Measurements from ENCODE around the gene AGR3.
"Not testable (repeated sequence)": the region's sequence is repeated elsewhere in the genome, so short reads cannot be mapped to it uniquely, and the experiment has no call there.

AGR3 gene

DNA sequence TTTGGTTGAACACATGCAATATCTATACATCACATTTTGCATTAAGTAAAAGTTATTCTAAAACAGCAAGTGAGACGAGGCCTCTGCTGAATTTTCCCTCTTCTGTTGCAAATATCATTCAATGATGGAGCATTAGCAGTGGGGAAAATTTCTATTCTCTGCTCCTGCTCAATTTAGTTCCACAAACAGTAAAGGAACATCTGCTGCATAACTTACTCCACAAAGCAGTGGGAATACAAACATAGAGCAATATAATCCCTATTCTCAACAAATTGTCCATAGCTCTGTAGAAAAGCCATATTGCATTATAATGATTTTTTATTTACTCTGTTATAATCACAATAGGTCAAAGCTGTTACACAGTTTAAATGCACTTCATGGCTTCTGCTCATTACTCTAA, 5.9 kb downstream of the AGR3 start:
- H3K27ac ChIP-seq = no peak overlapping the region
- no peak for TF ChIP-seq ZFX (IDR thresholded peaks at IDR 0.05; ENCODE audit: borderline replicate concordance)
- TF ChIP-seq, protein P1, sequence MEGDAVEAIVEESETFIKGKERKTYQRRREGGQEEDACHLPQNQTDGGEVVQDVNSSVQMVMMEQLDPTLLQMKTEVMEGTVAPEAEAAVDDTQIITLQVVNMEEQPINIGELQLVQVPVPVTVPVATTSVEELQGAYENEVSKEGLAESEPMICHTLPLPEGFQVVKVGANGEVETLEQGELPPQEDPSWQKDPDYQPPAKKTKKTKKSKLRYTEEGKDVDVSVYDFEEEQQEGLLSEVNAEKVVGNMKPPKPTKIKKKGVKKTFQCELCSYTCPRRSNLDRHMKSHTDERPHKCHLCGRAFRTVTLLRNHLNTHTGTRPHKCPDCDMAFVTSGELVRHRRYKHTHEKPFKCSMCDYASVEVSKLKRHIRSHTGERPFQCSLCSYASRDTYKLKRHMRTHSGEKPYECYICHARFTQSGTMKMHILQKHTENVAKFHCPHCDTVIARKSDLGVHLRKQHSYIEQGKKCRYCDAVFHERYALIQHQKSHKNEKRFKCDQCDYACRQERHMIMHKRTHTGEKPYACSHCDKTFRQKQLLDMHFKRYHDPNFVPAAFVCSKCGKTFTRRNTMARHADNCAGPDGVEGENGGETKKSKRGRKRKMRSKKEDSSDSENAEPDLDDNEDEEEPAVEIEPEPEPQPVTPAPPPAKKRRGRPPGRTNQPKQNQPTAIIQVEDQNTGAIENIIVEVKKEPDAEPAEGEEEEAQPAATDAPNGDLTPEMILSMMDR (IDR thresholded peaks at IDR 0.05) = no peak

DNA sequence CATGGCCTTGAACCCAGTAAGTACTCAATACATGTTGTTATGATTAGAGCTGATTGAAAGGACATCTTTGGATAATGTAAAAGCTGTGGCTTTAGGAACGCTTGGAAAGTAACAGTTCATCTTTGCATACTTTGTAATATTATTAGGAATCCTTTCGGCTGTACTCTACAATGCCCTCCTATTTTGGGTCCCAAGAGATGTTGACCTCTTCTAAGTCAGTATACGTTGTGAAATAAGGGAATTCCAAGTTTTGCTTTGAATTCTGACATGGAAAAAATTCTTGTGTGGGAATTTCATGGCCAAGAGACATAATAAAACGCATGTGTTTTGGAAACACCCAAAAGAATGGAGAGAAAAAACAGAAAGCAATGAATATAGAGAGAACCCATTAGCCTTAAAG, 7.7 kb downstream of the AGR3 start:
- no peak overlapping the region for H3K27ac ChIP-seq
- no peak for TF ChIP-seq ZFX (IDR thresholded peaks at IDR 0.05; ENCODE audit: borderline replicate concordance)
- TF ChIP-seq, protein P1 (IDR thresholded peaks at IDR 0.05) = no peak

DNA sequence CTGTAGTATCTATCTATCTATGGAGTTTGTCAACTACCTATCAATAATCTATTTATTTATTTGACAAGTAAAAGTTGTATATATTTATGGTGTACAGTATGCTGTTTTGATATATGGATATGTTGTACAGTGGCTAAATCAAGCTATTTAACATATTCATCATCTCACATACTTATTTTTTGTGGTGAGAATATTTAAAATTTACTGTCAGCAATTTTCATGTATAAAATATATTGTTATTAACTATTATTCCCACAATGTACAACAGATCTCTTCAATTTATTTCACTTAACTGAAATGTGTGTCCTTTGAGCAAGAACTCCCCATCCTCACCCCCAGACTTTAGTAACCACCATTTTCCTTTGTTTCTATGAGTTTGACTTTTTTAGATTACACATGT, 14.5 kb downstream of the AGR3 start:
- no peak for TF ChIP-seq ZFX (IDR thresholded peaks at IDR 0.05; ENCODE audit: borderline replicate concordance)
- TF ChIP-seq, protein P1 (IDR thresholded peaks at IDR 0.05) = no peak
- H3K27ac ChIP-seq = no peak overlapping the region

DNA sequence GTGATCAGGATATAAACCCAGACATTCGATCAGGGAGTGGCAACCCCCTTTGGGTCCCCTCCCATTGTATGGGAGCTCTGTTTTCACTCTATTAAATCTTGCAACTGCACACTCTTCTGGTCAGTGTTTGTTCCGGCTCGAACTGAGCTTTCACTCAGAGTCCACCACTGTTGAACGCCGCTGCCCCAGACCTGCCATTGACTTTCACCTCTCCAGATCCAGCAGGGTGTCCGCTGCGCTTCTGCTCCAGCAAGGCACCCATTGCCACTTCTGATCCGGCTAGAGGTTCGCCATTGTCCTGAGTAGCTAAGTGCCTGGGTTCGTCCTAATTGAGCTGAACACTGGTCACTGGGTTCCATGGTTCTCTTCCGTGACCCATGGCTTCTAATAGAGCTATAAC, 28.6 kb downstream of the AGR3 start:
- not testable (repeated sequence) for H3K27ac ChIP-seq

DNA sequence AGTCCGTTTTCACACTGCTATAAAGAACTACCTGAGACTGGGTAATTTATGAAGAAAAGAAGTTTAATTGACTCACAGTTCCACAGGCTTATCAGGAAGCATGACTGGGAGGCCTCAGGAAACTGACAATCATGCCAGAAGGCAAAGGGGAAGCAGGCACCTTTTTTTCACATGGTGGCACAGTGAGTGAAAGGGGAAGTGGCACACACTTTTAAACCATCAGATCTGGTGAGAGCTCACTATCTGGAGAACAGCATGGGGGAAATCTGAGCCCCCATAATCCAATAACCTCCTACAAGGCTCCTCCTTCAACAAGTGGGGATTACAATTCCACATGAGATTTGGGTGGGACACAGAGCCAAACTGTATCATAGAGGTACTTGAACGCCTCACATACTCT, 30.0 kb downstream of the AGR3 start:
- H3K27ac ChIP-seq = no peak overlapping the region
- TF ChIP-seq, protein P1 (IDR thresholded peaks at IDR 0.05) = no peak
- TF ChIP-seq ZFX (IDR thresholded peaks at IDR 0.05; ENCODE audit: borderline replicate concordance) = no peak

DNA sequence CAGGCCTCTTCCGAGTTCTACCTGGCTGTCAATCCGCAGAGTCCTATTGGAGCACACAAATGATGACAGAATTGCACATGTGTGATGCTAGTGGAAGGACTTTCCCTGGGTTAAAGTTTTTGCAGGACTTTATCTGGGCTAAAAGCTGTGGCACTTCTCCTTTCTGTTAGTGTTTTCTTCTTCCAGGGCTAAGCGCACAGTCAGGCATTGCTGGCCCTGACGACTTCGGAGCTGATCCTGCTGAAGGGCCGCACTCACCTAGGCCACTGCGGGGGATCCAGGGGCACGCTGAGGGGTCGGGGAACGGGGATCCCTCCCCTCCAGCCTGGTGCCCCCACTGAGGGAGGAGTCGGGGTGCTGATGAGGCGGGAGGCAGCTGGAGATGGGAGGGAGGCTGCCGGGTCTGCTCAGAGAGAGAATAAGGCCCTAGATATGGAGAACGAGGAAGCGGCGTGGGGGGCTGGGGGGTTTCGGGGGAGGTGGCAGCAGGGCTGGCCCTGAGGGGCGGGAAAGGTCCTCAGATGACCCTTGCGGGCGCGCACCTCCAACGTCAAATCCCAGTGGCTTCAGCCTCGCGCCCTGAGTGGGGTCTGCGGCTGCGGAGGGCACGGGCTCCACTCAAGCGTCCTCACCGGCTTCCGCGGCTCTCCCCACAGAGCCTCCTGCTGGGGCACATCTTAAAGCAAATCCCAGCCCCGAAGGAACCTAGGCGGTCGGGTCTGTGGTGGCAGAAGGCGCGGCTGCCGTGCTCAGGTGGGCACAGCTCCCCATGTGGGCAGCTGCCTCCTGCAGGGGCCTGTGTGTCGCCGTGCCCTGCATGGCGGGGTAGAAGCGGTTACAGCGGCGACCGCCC, 30.9 kb downstream of the AGR3 start:
- TF ChIP-seq, protein P1 (IDR thresholded peaks at IDR 0.05) = no peak
- no peak for TF ChIP-seq ZFX (IDR thresholded peaks at IDR 0.05; ENCODE audit: borderline replicate concordance)

DNA sequence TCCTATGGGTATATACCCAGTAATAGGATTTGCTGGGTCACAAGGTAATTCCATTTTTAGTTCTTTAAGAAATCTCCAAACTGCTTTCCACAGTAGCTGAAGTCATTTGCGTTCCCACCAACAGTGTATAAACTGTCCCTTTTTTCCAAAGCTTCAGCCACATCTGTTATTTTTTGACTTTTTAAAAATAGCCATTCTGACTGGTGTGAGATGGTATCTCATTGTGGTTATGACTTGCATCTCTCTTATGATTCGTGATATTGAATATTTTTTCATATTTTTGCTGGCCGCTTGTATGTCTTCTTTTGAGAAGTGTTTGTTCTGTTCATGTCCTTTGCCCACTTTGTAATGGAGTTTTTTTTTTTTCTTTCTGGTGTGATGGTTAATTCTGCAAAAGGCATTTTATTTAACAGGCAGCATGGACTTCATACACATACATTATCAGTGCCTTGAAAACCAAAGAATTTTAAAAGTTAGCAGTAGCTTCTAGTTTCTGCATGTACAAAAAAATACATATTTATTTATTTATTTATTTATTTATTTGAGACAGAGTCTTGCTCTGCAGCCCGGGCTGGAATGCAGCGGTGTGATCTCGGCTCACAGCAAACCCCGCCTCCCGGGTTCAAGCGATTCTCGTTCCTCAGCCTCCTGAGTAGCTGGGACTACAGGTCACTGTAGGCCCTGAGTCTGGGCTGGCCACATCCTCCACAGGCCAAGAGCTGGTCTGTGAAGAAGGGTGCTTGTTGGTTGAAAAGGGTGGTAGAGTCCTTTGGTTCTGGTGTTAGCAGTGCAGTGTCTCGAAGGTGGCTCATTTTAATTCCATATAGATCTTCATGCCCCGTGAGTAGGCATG, 32.3 kb downstream of the AGR3 start:
- no peak overlapping the region for H3K27ac ChIP-seq
- TF ChIP-seq, protein P1 (IDR thresholded peaks at IDR 0.05) = no peak
- no peak for TF ChIP-seq ZFX (IDR thresholded peaks at IDR 0.05; ENCODE audit: borderline replicate concordance)

More for the DNA sequence above, 30.9 kb downstream of the AGR3 start:
- H3K27ac ChIP-seq = no peak overlapping the region

All from 22Rv1 (cell line).